GM18508 (cell line): ENCODE results near the gene PPP1R12A.
"Not testable (repeated sequence)": the region's sequence is repeated elsewhere in the genome, so short reads cannot be mapped to it uniquely, and the experiment has no call there.

Source experiments
- ATAC-seq: cut with Tn5 transposase; IDR thresholded peaks from one replicate; pipeline ENCODE4 v1.9.1; 2021; ENCODE audit warnings: moderate number of reproducible peaks; ENCODE audit not compliant: insufficient read depth, unreplicated experiment

Gene PPP1R12A

DNA sequence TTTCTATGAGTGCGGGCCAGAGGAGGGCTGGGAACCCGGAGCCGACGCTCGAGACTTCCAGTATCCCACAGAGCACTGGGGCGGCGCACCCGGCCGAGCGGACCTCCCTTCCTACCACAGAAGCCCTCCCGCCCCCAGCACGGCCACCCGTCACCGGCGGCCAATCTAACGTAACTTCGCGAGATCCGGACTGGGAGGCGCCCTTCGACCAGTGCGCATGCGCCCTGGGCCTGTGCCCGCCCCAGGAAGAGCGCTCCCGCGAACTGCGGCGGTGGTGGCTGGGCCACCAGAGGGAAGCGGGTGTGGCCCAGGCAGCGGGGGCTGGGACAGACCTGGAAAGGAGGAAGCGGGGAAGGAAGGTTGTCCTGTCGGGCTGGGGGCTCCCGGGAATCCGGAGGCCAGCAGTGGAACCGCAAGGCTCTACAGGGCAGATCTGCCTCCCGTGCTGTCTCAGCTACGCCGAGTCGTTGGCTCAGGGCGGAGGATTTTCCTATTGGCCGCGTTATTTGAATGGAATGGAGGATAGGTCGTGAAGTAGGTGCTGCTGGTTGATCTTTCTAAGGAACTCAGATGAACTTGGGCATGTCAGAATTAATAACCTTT is at the start of gene PPP1R12A:
TSS of gene PPP1R12A (minus strand) at position 77 of the 603 bp plus-strand sequence. CDS start 166 bp downstream, outside the sequence.
- peak; percentile 73 for ATAC-seq

DNA sequence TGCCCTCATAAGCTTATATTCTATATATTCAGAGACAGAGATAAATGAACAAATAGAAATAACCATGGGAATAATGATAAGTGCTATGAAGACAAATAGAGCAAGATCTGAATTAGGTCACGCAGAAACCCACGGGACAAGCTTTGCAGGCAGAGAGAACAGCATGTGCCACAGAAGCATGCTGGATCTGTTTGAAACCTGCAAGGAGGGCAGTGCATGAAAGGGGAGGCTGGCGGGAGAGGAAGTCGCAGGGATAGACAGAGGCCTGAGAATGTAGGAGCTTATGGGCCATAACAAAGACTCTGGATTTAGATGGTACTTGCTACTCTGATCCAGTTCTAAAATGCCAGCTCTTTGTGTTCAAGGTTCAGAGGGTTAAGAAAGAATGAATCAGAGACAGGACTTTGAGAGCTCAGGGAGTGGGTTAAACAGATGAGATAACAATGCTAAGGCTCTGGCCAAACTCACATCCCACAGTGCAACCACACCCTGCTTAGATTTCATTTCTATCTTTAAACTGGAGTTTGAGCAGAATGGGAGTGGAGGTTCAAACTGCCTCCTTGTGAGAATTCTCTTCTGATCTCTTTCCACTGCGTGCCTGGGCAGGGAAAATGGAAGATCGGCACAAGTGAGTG is 49.2 kb upstream of the PPP1R12A start:
- no peak for ATAC-seq

DNA sequence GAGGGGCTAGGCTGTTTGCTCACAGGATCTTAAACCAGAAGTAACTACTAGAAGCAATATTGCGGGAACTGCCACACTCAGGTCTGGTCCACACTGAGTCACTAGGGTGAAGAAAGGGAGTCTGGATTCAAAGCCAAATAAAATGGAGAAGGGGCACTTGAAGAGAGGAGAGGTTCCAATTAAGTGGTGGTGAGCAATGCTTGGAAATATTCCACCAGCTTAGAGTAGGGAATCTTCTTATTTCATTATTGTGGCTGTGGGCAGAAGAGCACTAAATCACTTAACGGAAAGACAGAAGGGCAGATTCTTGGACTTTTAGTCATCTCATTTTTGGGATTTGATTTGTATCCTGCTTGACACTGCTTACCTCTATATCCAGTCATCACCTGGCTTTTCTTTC is 48.6 kb upstream of the PPP1R12A start:
- ATAC-seq, result no peak

- no peak for ATAC-seq
These were observed 47.5 kb upstream of the PPP1R12A start for GRCh38 chr12:79982086-79983062.

GRCh38 chr12:79978692-79979091 is 43.8 kb upstream of the PPP1R12A start:
- no peak for ATAC-seq

DNA sequence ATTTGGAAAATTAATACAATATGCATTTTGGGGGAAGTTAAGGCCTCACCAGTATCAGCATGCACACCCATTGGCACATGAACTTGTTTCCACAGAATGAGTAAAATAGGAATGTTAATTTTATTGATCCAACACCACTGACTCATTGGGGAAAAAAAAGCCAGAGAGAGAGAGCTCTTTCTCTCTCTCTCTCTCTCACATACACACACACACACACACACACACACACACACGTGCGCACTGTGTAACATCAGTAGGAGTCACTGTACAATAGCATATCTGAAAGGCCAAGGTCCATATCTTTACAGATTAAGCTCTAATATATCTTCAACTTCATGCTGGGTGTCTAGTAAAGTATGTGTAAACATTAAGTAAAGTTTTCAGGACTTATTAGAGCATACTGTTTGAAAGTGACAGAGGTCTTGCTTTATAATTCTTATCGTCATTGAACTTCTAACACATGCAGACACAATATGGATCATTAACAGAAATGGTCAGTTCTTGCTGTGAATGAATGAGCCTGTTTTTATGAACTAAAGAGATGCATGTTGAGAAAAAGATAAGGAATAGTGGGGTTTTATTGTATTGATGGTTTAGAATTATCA is 43.1 kb upstream of the PPP1R12A start:
- ATAC-seq, result not testable (repeated sequence)

DNA sequence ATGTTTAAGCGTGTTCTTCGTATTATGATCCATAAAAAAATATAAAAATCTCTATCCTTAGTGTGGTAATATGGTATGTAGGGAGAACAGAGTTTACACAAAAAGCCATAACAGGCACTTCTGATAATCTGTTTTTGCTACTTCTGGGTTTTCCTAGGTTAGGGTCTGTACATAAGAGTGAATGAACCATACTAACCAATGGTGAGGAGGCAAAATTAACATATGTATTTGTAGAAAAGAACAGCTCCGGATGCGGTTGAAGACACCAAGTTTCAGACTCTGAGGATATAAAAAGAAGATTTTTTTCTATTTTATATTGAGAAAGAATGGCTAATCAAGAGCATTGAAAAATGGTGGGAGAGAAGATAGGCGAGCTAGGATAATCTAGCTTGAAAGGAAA is 40.2 kb upstream of the PPP1R12A start:
- no peak for ATAC-seq

DNA sequence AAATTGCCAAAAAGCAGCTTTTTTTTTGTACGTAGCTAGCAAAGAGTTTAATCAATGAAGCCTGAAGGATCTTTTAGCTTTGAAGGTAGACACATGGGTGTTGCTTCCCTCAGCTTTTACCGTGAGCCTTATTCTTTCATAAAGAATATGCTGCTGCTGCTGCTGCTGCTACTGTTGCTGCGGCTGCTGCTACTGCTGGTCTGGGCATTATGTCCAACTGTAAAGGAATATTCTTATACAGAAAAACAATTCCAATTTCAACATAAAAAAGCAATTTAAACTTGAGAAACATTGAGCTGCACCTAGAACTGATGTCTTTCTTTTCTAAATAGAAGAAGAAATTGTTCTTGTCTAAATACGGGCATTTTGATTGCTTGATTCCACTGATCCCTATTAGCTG is 38.9 kb upstream of the PPP1R12A start:
- no peak for ATAC-seq

- no peak for ATAC-seq
These were observed 29.3 kb upstream of the PPP1R12A start for GRCh38 chr12:79964100-79964627.

DNA sequence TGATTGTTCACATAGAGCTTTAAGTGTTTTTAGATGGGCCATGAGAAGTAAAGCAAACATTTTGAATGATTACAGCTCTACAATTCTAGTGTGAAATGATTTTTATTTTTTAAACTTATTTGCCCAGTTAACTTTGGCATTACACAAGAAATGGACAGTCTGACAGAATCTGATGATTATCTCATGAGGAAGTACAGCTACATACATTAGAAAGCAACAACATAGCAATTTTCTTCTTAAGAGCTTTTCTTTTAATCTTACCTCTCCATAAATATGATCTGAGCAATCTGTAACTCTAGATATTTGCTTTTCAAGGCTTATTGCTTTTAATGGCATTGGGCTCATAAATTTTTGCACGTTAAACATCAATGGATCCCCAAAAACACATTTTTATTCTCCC is 26.5 kb upstream of the PPP1R12A start:
- no peak for ATAC-seq

- no peak for ATAC-seq
These were observed 24.6 kb upstream of the PPP1R12A start for GRCh38 chr12:79959484-79959883.

GRCh38 chr12:79956896-79957295 is 22.0 kb upstream of the PPP1R12A start:
- no peak for ATAC-seq

- no peak for ATAC-seq
These were observed 20.7 kb upstream of the PPP1R12A start for GRCh38 chr12:79955561-79955960.

- ATAC-seq, result no peak
These were observed 19.2 kb upstream of the PPP1R12A start for GRCh38 chr12:79954037-79954610.

DNA sequence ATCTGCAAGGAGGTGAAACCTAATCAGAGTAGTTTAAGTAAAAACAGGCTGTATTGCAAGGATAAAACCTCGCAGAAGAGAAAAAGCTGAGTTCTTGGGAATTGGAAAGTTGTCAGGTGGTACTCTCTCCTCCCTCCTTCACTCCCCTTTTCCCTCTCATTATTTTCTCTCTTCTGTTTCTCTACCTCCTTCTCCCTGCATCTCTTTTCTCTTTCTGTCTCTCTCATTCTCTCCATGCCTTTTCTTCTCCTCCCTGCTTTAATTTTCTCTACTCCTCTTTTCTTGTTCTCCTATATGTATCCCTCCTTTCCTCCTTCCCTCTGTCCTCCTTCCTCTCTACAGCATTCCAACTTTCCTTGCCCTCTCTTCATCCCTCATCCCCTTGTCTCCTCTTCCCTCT is 14.2 kb upstream of the PPP1R12A start:
- no peak for ATAC-seq

DNA sequence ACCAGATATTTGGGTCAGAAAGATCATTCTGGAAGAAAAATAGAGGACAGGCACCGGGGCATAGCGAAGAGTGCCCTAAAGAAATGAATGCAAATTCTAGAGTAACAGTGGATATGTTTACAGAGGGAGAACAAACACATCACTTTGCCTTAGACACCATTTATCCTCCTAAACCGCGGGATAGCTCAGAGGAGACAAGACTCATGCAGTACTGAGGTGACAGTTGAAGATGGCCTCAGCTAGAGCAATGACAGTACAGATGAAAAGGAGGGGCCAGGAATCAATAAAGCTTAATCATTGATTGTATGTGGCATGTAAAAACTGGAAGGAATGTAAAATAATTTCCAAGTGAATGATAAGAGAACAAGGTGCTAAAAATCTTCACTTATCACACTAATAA is 10.5 kb upstream of the PPP1R12A start:
- ATAC-seq, result no peak

GRCh38 chr12:79944565-79944964 is 9.7 kb upstream of the PPP1R12A start:
- no peak for ATAC-seq

DNA sequence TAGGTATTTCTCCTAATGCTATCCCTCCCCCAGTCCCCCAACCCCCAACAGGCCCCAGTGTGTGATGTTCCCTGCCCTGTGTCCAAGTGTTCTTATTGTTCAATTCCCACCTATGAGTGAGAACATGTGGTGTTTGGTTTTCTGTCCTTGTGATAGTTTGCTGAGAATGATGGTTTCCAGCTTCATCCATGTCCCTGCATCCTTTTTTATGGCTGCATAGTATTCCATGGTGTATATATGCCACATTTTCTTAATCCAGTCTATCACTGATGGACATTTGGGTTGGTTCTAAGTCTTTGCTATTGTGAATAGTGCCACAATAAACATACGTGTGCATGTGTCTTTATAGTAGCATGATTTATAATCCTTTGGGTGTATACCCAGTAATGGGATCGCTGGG is 7.9 kb upstream of the PPP1R12A start:
- not testable (repeated sequence) for ATAC-seq

DNA sequence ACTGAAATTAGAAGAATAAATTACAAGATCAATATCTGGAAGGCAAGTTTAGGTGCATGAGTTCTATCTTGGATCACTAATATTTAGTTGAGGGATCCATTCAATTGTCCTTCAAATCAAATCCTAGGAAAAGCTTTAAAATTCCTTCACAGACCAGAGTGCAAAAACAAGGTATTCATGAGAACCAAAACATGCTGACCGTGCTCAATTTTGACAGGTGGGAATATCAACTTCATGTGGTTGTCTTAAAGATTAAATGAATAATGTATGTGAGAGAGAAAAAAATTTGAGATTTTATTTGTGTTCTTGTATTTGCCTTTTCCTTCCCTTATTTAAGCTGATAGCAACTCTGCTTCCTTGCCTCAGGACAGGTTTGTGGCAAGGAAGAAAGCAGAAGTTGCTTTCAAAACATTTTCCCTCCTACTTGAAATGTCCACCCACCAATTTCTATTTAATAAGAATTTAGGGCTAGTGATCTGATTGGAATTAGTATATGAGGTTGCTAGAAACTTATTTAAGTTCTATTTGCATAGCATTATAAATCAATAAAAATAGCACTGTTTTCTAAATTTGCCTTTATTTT is 4.9 kb upstream of the PPP1R12A start:
- ATAC-seq, result no peak

DNA sequence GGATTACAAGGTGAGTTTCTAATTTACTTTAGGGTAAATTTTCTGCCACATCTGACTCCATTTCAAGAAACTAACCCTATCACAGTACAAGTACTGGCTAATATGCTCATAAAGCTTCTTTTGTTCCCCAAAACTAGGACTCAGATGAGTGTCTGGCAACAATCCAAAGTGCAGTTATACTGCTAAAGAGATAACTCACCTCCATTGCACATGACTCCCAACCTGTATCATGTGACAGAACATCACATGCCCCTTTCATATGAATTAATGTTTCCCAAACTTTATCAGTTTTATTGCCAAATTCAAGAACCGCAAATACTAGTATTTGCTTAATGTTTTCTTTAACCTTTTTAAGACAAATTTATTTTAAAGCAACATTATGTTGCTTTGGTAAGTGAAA is 3.9 kb upstream of the PPP1R12A start:
- no peak for ATAC-seq
